Cerebellar nuclear complex (tissue), 1 donor: ENCODE data around the gene ATP5PO.
"Not testable (repeated sequence)": the region's sequence is repeated elsewhere in the genome, so short reads cannot be mapped to it uniquely, and the experiment has no call there.

Source experiments
- DNase-seq, 2 experiments: peaks; one replicate each; lab custom pipeline; 2025; lab: John Stamatoyannopoulos, UW

Gene ATP5PO

GRCh38 chr21:33869873-33870272 is 45.7 kb downstream of the ATP5PO start:
- no peak for DNase-seq

- not testable (repeated sequence) for DNase-seq
These were observed 47.7 kb downstream of the ATP5PO start for GRCh38 chr21:33867868-33868267.

GRCh38 chr21:33866826-33867225 is 48.8 kb downstream of the ATP5PO start:
- DNase-seq: no peak

DNA sequence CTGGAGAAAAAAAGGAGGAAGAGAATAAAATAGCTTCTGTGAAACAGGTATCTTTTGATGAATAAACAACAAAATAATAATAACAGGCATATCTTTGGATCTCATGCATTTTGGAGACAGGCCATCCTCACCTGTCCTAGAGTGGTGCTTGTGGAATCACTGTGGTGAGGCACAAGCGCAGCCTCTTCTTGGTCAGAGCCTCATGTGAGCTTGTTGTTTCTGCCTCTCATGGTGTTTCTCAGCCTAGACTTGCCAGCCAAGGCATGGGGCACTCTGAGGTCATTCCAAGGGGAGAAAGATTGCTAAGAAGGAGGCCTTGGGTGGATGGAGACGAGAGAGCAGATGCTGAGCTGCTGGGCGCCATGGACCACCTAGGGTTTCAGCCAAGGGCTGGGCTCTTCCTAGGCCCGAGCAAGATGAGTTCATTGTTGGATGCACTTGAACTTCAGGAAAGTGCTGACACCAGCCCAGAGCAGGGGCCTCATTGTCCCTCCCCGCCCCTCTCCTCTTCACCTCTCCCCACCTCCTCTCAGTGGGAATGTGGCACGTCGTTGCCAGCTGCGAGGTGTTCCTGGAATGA is 49.5 kb downstream of the ATP5PO start:
- DNase-seq: no peak

DNA sequence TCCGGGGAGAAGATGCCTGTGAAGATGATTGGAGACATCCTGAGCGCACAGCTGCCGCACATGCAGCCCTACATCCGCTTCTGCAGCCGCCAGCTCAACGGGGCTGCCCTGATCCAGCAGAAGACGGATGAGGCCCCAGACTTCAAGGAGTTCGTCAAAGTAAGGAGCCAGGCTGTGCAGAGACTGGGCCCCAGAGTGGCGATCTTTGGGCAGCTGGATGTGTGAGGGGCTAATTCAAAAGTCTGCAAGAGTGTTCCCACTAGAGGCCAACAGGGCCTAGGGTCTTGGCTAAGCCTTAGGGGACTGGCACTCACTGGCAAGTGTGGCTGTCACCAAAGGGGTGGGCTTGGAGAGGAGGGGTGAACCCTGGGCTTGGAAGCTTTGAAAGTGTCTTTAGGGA is 50.4 kb downstream of the ATP5PO start:
- no peak for DNase-seq

DNA sequence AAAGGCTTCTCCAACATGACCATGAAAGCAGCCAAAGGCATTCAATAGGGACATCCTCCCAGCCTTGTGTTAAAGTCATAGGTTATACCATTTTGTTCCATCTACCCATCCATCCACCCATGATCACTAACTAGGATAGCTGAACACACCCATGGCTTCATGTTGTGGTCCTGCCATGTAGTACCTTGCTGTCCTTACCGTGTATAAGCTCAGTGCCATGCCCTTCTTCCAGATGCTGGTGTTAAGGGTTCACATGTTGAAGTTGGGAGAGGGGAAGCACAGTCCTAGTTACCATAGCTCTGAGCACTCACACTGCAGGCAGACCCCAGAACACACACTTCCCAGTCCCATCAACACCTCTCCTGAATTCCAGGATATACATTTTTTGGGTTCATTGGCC is 51.5 kb downstream of the ATP5PO start:
- no peak for DNase-seq

GRCh38 chr21:33863191-33863590 is 52.4 kb downstream of the ATP5PO start:
- DNase-seq: not testable (repeated sequence)

GRCh38 chr21:33861125-33861524 is 54.5 kb downstream of the ATP5PO start:
- DNase-seq: no peak

- DNase-seq: no peak
These were observed 55.2 kb downstream of the ATP5PO start for GRCh38 chr21:33860332-33860879.

DNA sequence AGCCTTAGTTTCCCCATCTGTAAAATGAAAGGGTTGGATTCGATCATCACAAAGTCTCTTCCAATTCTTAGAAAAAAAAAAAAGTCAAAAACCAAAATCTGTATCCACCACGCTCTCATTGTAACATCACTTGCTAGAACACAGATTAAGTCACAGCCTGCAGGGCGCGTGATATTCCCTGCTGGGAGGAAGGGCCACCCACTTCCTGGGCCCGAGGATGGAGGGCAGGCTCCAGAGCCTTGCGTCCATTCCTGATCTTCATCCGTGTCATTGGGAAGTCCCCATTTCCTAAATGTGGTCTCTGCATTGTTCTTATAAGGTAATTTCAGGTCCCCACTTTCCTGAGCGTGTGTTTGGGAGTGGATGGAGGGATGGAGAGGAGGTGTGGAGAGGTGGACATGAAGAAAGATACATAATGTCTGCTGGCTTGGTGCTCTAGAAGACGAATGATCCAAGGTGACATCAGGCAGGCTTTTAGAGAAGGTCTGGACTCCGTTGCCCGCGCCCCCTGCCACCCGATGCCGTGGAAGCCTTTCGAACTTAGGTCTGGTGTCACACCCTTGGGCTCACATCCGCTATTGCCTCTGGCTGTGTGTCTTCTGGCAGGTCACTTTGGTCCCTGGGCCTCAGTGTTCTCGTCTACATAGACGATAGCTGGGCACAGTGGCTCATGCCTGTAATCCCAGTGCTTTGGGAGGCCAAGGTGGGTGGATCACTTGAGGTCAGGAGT is 56.1 kb downstream of the ATP5PO start:
- no peak for DNase-seq

GRCh38 chr21:33858667-33859372 is 56.8 kb downstream of the ATP5PO start:
- DNase-seq: no peak

DNA sequence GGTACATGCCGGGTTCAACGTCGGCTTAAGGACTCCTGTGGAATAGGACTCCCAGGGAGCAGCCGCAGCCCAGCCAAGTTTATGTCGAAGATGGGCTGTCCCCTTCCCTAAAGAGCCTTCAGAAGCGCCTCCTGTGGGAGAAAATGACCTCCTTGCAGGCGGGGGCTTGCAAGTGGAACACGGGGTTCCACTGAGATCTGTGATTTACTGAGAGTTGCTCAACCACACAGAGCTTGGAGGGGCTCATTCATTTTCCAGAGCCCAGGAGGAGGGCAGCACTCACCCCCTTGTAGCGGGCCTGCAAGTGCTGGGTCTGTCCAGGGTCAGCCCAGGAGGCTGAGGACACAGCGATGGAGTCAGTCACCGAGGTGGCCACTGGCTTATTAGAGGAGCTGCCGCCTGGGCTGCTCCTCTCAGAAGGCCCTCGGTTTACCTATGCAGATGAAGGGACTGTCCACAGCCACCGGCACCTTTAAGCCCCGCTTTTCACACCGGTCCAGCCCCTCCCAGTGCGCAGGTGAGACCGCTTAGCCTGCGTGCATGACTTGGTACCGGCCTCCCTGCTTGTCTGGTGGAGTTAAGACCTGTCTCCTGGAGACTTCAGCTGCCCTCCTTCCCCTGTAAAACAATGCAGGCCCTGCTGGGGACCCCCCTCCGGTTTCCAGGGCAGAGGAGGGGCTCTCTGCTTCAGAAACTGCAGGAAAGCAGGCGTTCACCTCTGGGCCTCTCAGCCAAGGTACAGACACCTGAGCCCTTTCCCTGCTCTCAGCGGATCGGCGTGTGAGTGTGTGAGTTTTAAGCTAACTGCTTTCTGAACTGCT is 57.5 kb downstream of the ATP5PO start:
- DNase-seq: no peak

DNA sequence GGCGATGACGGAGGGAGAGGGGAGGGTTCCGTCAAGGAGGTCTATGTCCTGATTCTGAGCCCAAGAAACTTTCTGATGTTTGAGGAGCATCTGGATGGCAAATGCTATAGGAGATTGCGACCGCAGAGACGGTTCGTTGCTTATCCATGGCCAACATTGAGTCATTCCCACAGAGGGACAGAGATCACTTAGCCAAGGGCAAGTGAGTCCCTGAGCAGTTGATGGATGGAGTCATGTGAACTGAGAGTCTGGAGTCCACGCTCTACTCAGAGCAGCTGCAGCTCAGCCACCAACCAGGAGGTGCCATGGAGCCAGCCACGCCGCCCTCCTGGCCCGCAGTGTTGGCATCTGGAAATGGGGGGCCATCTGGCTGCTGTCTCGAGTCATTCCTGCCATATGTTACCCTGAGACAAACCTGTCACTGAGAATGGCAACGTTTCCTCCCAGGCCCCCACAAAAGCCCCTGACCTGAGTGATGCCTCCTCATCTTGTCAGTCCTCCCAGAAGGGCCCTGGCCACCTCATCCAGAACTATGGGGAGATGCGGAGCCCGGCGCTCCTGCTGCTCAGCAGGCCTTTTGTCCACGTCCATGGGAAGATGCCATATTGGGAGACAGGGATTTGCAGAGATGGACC is 58.6 kb downstream of the ATP5PO start:
- DNase-seq: no peak

DNA sequence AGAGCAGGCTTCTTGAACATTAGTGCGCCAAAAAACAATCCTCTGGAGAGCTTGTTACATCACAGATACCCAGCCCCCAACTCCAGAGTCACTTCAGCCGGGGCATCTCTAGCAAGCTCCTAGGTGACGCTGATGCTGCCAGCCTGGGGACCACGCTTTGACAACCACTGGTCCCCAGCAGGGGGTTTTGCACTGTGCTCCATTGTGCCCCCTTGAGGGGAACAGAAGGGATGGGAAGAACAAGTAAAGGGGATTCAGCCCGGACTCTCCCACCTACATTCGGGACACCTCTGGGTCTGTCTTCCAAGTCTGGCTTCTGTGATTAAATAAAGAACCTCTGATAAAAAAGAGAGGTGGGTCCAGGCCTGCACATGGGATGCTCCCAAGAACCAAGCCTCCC is 60.4 kb downstream of the ATP5PO start:
- DNase-seq: no peak

GRCh38 chr21:33854604-33855003 is 61.0 kb downstream of the ATP5PO start:
- DNase-seq: no peak
